HEK293 (cell line): Measurements from ENCODE around the gene RUNX1.

Source experiments
- HOXD13 ChIP-seq: sonication (generic); formaldehyde crosslinking; IDR thresholded peaks from 2 replicates; pipeline ENCODE4 v1.8.0; 2022; ENCODE audit warnings: missing genetic modification reagents, borderline replicate concordance
- INSM2 ChIP-seq: fragments of 450-650 bp; formaldehyde crosslinking; IDR thresholded peaks from 2 replicates; pipeline ENCODE4 v1.5.1; 2016; ENCODE audit warnings: missing biosample characterization, missing genetic modification characterization
- OVOL3 ChIP-seq: fragments of 450-650 bp; formaldehyde crosslinking; IDR thresholded peaks from 2 replicates; pipeline ENCODE4 v1.5.1; 2016; ENCODE audit warnings: missing biosample characterization, missing genetic modification characterization
- PRDM1 ChIP-seq: fragments of 450-650 bp; formaldehyde crosslinking; IDR thresholded peaks from 2 replicates; pipeline ENCODE4; 2016; ENCODE audit warnings: missing biosample characterization, missing genetic modification characterization
- PRDM6 ChIP-seq: fragments of 450-650 bp; formaldehyde crosslinking; IDR thresholded peaks from 2 replicates; pipeline ENCODE4 v1.5.1; 2017; ENCODE audit warnings: missing biosample characterization, missing genetic modification characterization
- RBAK ChIP-seq: fragments of 450-650 bp; formaldehyde crosslinking; IDR thresholded peaks from 2 replicates; pipeline ENCODE4 v1.5.1; 2016; ENCODE audit warnings: missing biosample characterization, missing genetic modification characterization
- SP3 ChIP-seq: fragments of 450-650 bp; formaldehyde crosslinking; IDR thresholded peaks from 2 replicates; pipeline ENCODE4 v1.5.1; 2016; ENCODE audit warnings: missing biosample characterization, missing genetic modification characterization
- TRIM28 ChIP-seq: IDR thresholded peaks from 2 replicates; pipeline ENCODE4 v1.6.1; 2011; ENCODE audit warnings: low read length, control low read depth, borderline replicate concordance
- YY1 ChIP-seq: fragments of 450-650 bp; formaldehyde crosslinking; IDR thresholded peaks from 2 replicates; pipeline ENCODE4 v1.5.1; 2018; ENCODE audit warnings: missing biosample characterization, missing genetic modification characterization
- ZBTB21 ChIP-seq: fragments of 450-650 bp; formaldehyde crosslinking; IDR thresholded peaks from 2 replicates; pipeline ENCODE4 v1.5.1; 2017; ENCODE audit warnings: missing biosample characterization, missing genetic modification characterization
- ZIC2 ChIP-seq: fragments of 450-650 bp; formaldehyde crosslinking; IDR thresholded peaks from 2 replicates; pipeline ENCODE4 v1.5.1; 2016; ENCODE audit warnings: missing biosample characterization, missing genetic modification characterization
- ZNF16 ChIP-seq: fragments of 450-650 bp; formaldehyde crosslinking; IDR thresholded peaks from 2 replicates; pipeline ENCODE4 v1.5.1; 2016; ENCODE audit warnings: low read depth, missing biosample characterization, missing genetic modification characterization
- ZNF2 ChIP-seq: fragments of 450-650 bp; formaldehyde crosslinking; IDR thresholded peaks from 2 replicates; pipeline ENCODE4 v1.5.1; 2016; ENCODE audit warnings: missing biosample characterization, missing genetic modification characterization
- ZNF223 ChIP-seq: fragments of 450-650 bp; formaldehyde crosslinking; IDR thresholded peaks from 2 replicates; pipeline ENCODE4 v1.5.1; 2016; ENCODE audit warnings: missing biosample characterization, missing genetic modification characterization
- ZNF23 ChIP-seq: fragments of 450-650 bp; formaldehyde crosslinking; IDR thresholded peaks from 2 replicates; pipeline ENCODE4 v1.5.1; 2016; ENCODE audit warnings: missing biosample characterization, missing genetic modification characterization, borderline replicate concordance
- ZNF311 ChIP-seq: fragments of 450-650 bp; formaldehyde crosslinking; IDR thresholded peaks from 2 replicates; pipeline ENCODE4 v1.5.1; 2017; ENCODE audit warnings: missing biosample characterization, missing genetic modification characterization, borderline replicate concordance
- ZNF366 ChIP-seq: fragments of 450-650 bp; formaldehyde crosslinking; conservative IDR thresholded peaks from 2 replicates; pipeline ENCODE4 v1.5.1; 2016; ENCODE audit warnings: missing biosample characterization, missing genetic modification characterization
- ZNF37A ChIP-seq: fragments of 450-650 bp; IDR thresholded peaks from 2 replicates; pipeline ENCODE4 v1.5.1; 2018; ENCODE audit warnings: missing biosample characterization, missing genetic modification characterization
- ZNF404 ChIP-seq: fragments of 450-650 bp; formaldehyde crosslinking; IDR thresholded peaks from 2 replicates; pipeline ENCODE4 v1.5.1; 2017; ENCODE audit warnings: missing biosample characterization, missing genetic modification characterization
- ZNF416 ChIP-seq: fragments of 450-650 bp; formaldehyde crosslinking; IDR thresholded peaks from 2 replicates; pipeline ENCODE4 v1.5.1; 2016; ENCODE audit warnings: missing biosample characterization, missing genetic modification characterization
- ZNF548 ChIP-seq: fragments of 450-650 bp; formaldehyde crosslinking; IDR thresholded peaks from 2 replicates; pipeline ENCODE4 v1.5.1; 2016; ENCODE audit warnings: missing biosample characterization, missing genetic modification characterization
- ZNF558 ChIP-seq: fragments of 450-650 bp; formaldehyde crosslinking; IDR thresholded peaks from 2 replicates; pipeline ENCODE4 v1.5.1; 2016; ENCODE audit warnings: missing biosample characterization, missing genetic modification characterization
- ZNF560 ChIP-seq: fragments of 450-650 bp; formaldehyde crosslinking; IDR thresholded peaks from 2 replicates; pipeline ENCODE4 v1.5.1; 2017; ENCODE audit warnings: missing biosample characterization, missing genetic modification characterization, borderline replicate concordance
- ZNF596 ChIP-seq: fragments of 450-650 bp; IDR thresholded peaks from 2 replicates; pipeline ENCODE4 v1.5.0; 2018; ENCODE audit warnings: missing biosample characterization, mild to moderate bottlenecking, missing genetic modification characterization, moderate library complexity
- ZNF677 ChIP-seq: fragments of 450-650 bp; IDR thresholded peaks from 2 replicates; pipeline ENCODE4 v1.5.0; 2018; ENCODE audit warnings: missing biosample characterization, mild to moderate bottlenecking, missing genetic modification characterization, moderate library complexity
- ZNF76 ChIP-seq: fragments of 450-650 bp; formaldehyde crosslinking; IDR thresholded peaks from 2 replicates; pipeline ENCODE4; 2016; ENCODE audit warnings: low read depth, missing biosample characterization, missing genetic modification characterization, borderline replicate concordance
- ZSCAN16 ChIP-seq: fragments of 450-650 bp; formaldehyde crosslinking; IDR thresholded peaks from 2 replicates; pipeline ENCODE4 v1.5.1; 2016; ENCODE audit warnings: missing biosample characterization, missing genetic modification characterization
- TF ChIP-seq, protein P1 (sequence below): fragments of 450-650 bp; formaldehyde crosslinking; IDR thresholded peaks from 2 replicates; pipeline ENCODE4 v1.5.1; 2016; ENCODE audit warnings: missing biosample characterization, missing genetic modification characterization
- TF ChIP-seq, protein P2 (sequence below): fragments of 450-650 bp; formaldehyde crosslinking; IDR thresholded peaks from 2 replicates; pipeline ENCODE4 v1.5.1; 2016; ENCODE audit warnings: missing biosample characterization, missing genetic modification characterization
- TF ChIP-seq, protein P3 (sequence below): fragments of 450-650 bp; formaldehyde crosslinking; IDR thresholded peaks from 2 replicates; pipeline ENCODE4 v1.5.1; 2016; ENCODE audit warnings: missing biosample characterization, missing genetic modification characterization
- TF ChIP-seq, protein P4 (sequence below): fragments of 450-650 bp; formaldehyde crosslinking; IDR thresholded peaks from 2 replicates; pipeline ENCODE4 v1.5.1; 2016; ENCODE audit warnings: missing biosample characterization, missing genetic modification characterization

The RUNX1 gene

DNA sequence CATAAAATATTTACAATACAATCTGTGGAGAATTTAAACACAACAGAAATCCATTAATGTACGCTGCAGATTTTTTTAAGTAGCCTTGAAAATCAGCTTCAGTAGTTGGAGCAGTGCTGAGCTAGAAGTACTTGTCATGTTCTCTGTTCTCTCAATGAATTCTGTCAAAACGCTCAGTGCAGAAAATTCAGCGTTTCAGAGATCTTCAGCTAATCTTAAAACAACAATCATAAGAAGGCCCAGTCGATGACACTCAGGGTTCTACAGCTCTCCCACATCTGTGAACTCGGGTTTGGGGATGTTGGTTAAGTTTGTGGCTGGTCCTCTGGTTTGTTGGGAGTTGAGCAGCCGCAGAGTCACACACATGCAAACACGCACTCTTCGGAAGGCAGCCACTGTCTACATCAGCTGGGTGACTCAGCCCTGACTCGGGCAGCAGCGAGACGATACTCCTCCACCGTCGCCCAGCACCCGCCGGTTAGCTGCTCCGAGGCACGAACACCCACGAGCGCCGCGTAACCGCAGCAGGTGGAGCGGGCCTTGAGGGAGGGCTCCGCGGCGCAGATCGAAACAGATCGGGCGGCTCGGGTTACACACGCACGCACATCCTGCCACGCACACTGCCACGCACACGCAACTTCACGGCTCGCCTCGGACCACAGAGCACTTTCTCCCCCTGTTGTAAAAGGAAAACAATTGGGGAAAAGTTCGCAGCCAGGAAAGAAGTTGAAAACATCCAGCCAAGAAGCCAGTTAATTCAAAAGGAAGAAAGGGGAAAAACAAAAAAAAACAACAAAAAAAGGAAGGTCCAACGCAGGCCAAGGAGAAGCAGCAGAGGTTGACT is 161.2 kb downstream of the RUNX1 start (continued):
- TF ChIP-seq ZNF366 (tag by site-specific recombination) (peak; percentile 75), ZNF16 (no peak), ZNF558 (no peak), ZSCAN16 (tag by site-specific recombination) (no peak), ZNF596 (tag by site-specific recombination) (no peak), INSM2 (tag by site-specific recombination) (peak; percentile 44; the same call in 1 of the 2 replicates), ZBTB21 (peak; percentile 27; the same call in 1 of the 2 replicates), ZNF677 (tag by site-specific recombination) (no peak), ZNF416 (tag by site-specific recombination) (no peak), ZNF311 (tag by site-specific recombination) (no peak), ZNF2 (tag by site-specific recombination) (peak; percentile 86), OVOL3 (tag by site-specific recombination) (no peak), ZIC2 (tag by site-specific recombination) (peak; percentile 64), PRDM1 (tag by site-specific recombination) (peak; percentile 97), TRIM28 (peak; percentile 57; the same call in 1 of the 2 replicates), ZNF23 (no peak), ZNF404 (tag by site-specific recombination) (no peak), ZNF560 (tag by site-specific recombination) (no peak), ZNF37A (tag by site-specific recombination) (no peak), PRDM6 (tag by site-specific recombination) (no peak), ZNF76 (peak; percentile 48), SP3 (tag by site-specific recombination) (peak; percentile 40; the same call in 1 of the 2 replicates), ZNF548 (tag by site-specific recombination) (no peak), YY1 (tag by site-specific recombination) (no peak), HOXD13 (no peak), RBAK (tag by site-specific recombination) (no peak), ZNF223 (no peak)
- TF ChIP-seq, protein P1, sequence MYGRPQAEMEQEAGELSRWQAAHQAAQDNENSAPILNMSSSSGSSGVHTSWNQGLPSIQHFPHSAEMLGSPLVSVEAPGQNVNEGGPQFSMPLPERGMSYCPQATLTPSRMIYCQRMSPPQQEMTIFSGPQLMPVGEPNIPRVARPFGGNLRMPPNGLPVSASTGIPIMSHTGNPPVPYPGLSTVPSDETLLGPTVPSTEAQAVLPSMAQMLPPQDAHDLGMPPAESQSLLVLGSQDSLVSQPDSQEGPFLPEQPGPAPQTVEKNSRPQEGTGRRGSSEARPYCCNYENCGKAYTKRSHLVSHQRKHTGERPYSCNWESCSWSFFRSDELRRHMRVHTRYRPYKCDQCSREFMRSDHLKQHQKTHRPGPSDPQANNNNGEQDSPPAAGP (tag by site-specific recombination) = peak; percentile 72
- TF ChIP-seq, protein P2, sequence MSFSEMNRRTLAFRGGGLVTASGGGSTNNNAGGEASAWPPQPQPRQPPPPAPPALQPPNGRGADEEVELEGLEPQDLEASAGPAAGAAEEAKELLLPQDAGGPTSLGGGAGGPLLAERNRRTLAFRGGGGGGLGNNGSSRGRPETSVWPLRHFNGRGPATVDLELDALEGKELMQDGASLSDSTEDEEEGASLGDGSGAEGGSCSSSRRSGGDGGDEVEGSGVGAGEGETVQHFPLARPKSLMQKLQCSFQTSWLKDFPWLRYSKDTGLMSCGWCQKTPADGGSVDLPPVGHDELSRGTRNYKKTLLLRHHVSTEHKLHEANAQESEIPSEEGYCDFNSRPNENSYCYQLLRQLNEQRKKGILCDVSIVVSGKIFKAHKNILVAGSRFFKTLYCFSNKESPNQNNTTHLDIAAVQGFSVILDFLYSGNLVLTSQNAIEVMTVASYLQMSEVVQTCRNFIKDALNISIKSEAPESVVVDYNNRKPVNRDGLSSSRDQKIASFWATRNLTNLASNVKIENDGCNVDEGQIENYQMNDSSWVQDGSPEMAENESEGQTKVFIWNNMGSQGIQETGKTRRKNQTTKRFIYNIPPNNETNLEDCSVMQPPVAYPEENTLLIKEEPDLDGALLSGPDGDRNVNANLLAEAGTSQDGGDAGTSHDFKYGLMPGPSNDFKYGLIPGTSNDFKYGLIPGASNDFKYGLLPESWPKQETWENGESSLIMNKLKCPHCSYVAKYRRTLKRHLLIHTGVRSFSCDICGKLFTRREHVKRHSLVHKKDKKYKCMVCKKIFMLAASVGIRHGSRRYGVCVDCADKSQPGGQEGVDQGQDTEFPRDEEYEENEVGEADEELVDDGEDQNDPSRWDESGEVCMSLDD (tag by site-specific recombination) = no peak; the same call in 1 of the 2 replicates
- TF ChIP-seq, protein P3, sequence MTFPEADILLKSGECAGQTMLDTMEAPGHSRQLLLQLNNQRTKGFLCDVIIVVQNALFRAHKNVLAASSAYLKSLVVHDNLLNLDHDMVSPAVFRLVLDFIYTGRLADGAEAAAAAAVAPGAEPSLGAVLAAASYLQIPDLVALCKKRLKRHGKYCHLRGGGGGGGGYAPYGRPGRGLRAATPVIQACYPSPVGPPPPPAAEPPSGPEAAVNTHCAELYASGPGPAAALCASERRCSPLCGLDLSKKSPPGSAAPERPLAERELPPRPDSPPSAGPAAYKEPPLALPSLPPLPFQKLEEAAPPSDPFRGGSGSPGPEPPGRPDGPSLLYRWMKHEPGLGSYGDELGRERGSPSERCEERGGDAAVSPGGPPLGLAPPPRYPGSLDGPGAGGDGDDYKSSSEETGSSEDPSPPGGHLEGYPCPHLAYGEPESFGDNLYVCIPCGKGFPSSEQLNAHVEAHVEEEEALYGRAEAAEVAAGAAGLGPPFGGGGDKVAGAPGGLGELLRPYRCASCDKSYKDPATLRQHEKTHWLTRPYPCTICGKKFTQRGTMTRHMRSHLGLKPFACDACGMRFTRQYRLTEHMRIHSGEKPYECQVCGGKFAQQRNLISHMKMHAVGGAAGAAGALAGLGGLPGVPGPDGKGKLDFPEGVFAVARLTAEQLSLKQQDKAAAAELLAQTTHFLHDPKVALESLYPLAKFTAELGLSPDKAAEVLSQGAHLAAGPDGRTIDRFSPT (tag by site-specific recombination) = 0 out of 2 replicates have a peak, but pooled peaks have one; percentile 57
- TF ChIP-seq, protein P4, sequence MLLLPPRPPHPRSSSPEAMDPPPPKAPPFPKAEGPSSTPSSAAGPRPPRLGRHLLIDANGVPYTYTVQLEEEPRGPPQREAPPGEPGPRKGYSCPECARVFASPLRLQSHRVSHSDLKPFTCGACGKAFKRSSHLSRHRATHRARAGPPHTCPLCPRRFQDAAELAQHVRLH (tag by site-specific recombination) = no peak
